ENCODE data around the gene ACSS1.

The ACSS1 gene

DNA sequence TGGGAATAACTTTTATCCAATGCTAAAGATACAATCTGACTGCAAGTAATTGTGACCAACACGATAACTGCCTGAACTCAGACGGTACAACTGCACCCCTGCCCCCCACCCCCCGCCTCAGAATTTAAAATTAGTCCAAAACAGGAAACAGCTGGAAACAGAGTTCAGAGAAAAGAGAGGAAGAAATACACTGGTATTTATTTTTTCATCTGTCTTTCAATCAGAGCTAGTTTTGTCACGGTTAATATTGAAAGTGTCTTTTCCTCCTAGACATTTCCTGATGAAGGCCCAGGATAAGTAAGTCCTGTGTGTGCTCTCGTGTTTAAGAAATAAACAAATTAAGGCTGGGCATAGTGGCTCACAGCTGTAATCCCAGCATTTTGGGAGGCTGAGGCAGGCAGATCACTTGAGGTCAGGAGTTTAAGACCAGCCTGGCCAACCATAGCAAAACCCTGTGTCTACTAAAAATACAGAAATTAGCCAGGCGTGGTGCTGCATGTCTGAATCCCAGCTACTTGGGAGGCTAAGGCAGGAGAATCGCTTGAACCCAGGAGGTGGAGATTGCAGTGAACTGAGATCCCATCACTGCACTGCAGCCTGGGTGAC lies 21.5 kb downstream of the ACSS1 start:
- Histone ChIP-seq H3K4me1 (ENCODE audit: insufficient read depth, poor library complexity, severe bottlenecking) (no peaks in the 10 kb centered on the region), H3K27me3 (ENCODE audit: insufficient read depth, poor library complexity, severe bottlenecking) (no peaks in the 10 kb centered on the region), H3K9me3 (ENCODE audit: severe bottlenecking) (no peaks in the 10 kb centered on the region), H3K4me3 (ENCODE audit: severe bottlenecking) (no peak overlapping the region), H3K36me3 (ENCODE audit: low read depth) (no peaks in the 10 kb centered on the region), H3K27ac (ENCODE audit: poor library complexity, severe bottlenecking) (no peak overlapping the region)
- ATAC-seq (ENCODE audit: low read depth) (no peak), DNase-seq (ENCODE audit: low spot score) (no peak)
- TF ChIP-seq, protein P1, sequence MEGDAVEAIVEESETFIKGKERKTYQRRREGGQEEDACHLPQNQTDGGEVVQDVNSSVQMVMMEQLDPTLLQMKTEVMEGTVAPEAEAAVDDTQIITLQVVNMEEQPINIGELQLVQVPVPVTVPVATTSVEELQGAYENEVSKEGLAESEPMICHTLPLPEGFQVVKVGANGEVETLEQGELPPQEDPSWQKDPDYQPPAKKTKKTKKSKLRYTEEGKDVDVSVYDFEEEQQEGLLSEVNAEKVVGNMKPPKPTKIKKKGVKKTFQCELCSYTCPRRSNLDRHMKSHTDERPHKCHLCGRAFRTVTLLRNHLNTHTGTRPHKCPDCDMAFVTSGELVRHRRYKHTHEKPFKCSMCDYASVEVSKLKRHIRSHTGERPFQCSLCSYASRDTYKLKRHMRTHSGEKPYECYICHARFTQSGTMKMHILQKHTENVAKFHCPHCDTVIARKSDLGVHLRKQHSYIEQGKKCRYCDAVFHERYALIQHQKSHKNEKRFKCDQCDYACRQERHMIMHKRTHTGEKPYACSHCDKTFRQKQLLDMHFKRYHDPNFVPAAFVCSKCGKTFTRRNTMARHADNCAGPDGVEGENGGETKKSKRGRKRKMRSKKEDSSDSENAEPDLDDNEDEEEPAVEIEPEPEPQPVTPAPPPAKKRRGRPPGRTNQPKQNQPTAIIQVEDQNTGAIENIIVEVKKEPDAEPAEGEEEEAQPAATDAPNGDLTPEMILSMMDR (IDR thresholded peaks at IDR 0.05; ENCODE audit: poor library complexity, severe bottlenecking): no peak

DNA sequence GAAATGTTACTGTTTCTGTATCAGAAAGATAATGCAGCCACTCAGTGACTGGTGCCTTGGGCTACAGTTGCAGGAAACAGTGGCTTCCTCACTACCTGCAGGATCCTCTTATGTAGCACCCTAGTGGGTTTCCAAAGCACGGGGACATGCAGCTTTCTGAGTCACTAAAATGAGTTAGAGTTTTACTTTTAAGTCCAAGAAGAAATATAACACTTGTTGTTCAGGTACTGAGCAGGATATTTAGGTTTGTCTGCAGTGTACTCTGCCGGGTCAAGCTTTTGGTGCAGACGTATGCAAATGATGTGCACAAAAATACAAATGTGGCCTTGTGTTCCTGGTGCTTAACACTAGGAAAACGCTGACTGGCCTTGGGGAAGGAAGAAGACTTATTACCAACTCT lies 22.0 kb downstream of the ACSS1 start:
- H3K4me1 ChIP-seq (ENCODE audit: insufficient read depth, poor library complexity, severe bottlenecking): no peaks in the 10 kb centered on the region
- no peaks in the 10 kb centered on the region for H3K36me3 ChIP-seq (ENCODE audit: low read depth)
- no peak overlapping the region for H3K27ac ChIP-seq (ENCODE audit: poor library complexity, severe bottlenecking)
- no peak overlapping the region for H3K4me3 ChIP-seq (ENCODE audit: severe bottlenecking)
- no peak for ATAC-seq (ENCODE audit: low read depth)
- DNase-seq (ENCODE audit: low spot score): no peak
- H3K9me3 ChIP-seq (ENCODE audit: severe bottlenecking): no peaks in the 10 kb centered on the region
- H3K27me3 ChIP-seq (ENCODE audit: insufficient read depth, poor library complexity, severe bottlenecking): no peaks in the 10 kb centered on the region
- TF ChIP-seq, protein P1 (IDR thresholded peaks at IDR 0.05; ENCODE audit: poor library complexity, severe bottlenecking): no peak

DNA sequence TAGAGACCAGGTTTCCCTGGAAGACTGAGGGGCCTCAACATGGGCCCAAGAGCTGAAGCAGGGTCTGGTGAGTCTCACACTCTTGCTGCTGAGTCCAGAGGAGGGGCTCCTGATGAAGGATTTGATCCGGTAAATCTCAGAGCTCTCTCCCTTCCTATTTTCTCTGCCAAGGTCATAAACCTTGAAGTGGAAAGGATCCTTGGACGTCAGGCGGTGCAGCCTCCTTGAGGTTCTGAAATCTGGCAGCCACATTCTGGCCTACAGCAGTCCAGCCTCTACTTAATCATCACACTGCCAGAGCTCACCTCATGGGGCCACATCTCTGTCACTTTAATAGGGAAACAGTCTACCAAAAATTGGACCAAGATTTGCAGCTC lies 24.0 kb downstream of the ACSS1 start:
- no peak for DNase-seq (ENCODE audit: low spot score)
- no peaks in the 10 kb centered on the region for H3K36me3 ChIP-seq (ENCODE audit: low read depth)
- H3K27me3 ChIP-seq (ENCODE audit: insufficient read depth, poor library complexity, severe bottlenecking): no peaks in the 10 kb centered on the region
- H3K4me3 ChIP-seq (ENCODE audit: severe bottlenecking): no peak overlapping the region
- TF ChIP-seq, protein P1 (IDR thresholded peaks at IDR 0.05; ENCODE audit: poor library complexity, severe bottlenecking): no peak
- no peak for ATAC-seq (ENCODE audit: low read depth)
- no peak overlapping the region for H3K27ac ChIP-seq (ENCODE audit: poor library complexity, severe bottlenecking)
- no peaks in the 10 kb centered on the region for H3K9me3 ChIP-seq (ENCODE audit: severe bottlenecking)
- no peaks in the 10 kb centered on the region for H3K4me1 ChIP-seq (ENCODE audit: insufficient read depth, poor library complexity, severe bottlenecking)

DNA sequence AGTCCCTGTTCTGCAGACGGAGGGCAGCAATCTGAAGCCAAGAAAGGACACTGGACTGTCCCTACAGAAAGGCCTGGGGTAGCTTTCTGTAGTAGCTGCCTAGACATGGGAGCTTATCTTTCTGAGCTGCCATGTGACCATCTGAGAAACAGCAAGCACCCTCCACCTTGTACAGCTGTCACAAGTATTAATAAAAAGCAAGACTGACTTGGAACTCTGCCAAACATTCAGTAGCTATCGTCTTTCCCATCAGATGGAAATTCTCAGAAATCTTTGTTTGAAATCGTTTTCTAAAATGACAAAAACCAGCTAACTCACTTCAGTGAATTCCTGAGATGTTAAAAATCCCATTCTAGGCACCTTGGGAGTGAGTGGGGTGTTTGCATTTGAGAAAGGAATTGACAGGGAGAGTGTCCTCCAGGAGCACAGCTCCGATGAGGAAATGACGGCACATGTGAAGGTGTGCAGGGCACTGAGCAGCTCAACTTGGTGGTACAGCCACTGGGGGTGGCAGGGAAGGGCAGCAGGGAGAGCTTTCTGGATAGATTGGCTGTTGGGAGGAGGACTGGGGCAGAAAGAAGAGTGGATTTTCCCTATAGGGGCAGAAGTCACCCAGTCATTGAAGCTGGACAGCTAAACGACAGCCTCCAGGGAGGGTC lies 24.5 kb downstream of the ACSS1 start:
- Histone ChIP-seq H3K4me1 (ENCODE audit: insufficient read depth, poor library complexity, severe bottlenecking) (no peaks in the 10 kb centered on the region), H3K9me3 (ENCODE audit: severe bottlenecking) (no peaks in the 10 kb centered on the region), H3K4me3 (ENCODE audit: severe bottlenecking) (no peak overlapping the region), H3K36me3 (ENCODE audit: low read depth) (no peaks in the 10 kb centered on the region), H3K27ac (ENCODE audit: poor library complexity, severe bottlenecking) (no peak overlapping the region), H3K27me3 (ENCODE audit: insufficient read depth, poor library complexity, severe bottlenecking) (no peaks in the 10 kb centered on the region)
- no peak for ATAC-seq (ENCODE audit: low read depth)
- DNase-seq (ENCODE audit: low spot score): no peak
- TF ChIP-seq, protein P1 (IDR thresholded peaks at IDR 0.05; ENCODE audit: poor library complexity, severe bottlenecking): no peak
